Measurements from ENCODE around the gene ANKRD33.

ANKRD33 gene

GRCh38 chr12:51920046-51920445, 32.1 kb downstream of the ANKRD33 start:
- no peak for DNase-seq (ENCODE audit: low read depth)

GRCh38 chr12:51921017-51921725, 33.3 kb downstream of the ANKRD33 start:
- DNase-seq (ENCODE audit: low read depth): no peak

GRCh38 chr12:51922146-51922545, 34.2 kb downstream of the ANKRD33 start:
- DNase-seq (ENCODE audit: low read depth): no peak

- no peak for DNase-seq (ENCODE audit: low read depth)
Measured at GRCh38 chr12:51922762-51923505, 35.0 kb downstream of the ANKRD33 start.

- DNase-seq (ENCODE audit: low read depth): peak; percentile 38
Measured at GRCh38 chr12:51923506-51924365, 35.8 kb downstream of the ANKRD33 start.

- DNase-seq (ENCODE audit: low read depth): no peak
Measured at GRCh38 chr12:51924551-51925319, 36.8 kb downstream of the ANKRD33 start.

- DNase-seq (ENCODE audit: low read depth): no peak
Measured at GRCh38 chr12:51925346-51926063, 37.6 kb downstream of the ANKRD33 start.

GRCh38 chr12:51926064-51926632, 38.2 kb downstream of the ANKRD33 start:
- DNase-seq (ENCODE audit: low read depth): no peak

- DNase-seq (ENCODE audit: low read depth): no peak
Measured at GRCh38 chr12:51926718-51927117, 38.8 kb downstream of the ANKRD33 start.

GRCh38 chr12:51932218-51933076, 44.5 kb downstream of the ANKRD33 start:
- DNase-seq (ENCODE audit: low read depth): no peak

- DNase-seq (ENCODE audit: low read depth): no peak
Measured at GRCh38 chr12:51934080-51934479, 46.2 kb downstream of the ANKRD33 start.

GRCh38 chr12:51937926-51938325, 50.0 kb downstream of the ANKRD33 start:
- DNase-seq (ENCODE audit: low read depth): no peak

GRCh38 chr12:51938726-51939125, 50.8 kb downstream of the ANKRD33 start:
- no peak for DNase-seq (ENCODE audit: low read depth)

GRCh38 chr12:51941011-51941581, 53.2 kb downstream of the ANKRD33 start:
- DNase-seq (ENCODE audit: low read depth): no peak
